SU-DHL-6 (cell line): ENCODE data around the gene NLRP8.

Experiments used
- H2AFZ ChIP-seq: fragments of 200-600 bp; sonication (generic); 2 replicates; pipeline ENCODE4 v1.6.1; 2014; ENCODE audit warnings: low read depth, mild to moderate bottlenecking, moderate library complexity, mixed read lengths, antibody characterized with exemption, low read length; ENCODE audit not compliant: severe bottlenecking
- H3F3A ChIP-seq: fragments of 200-600 bp; shearing (Covaris generic); 2 replicates; pipeline ENCODE4 v1.6.0; 2016; ENCODE audit warnings: antibody characterized with exemption, mild to moderate bottlenecking; ENCODE audit not compliant: insufficient read depth
- H3K27ac ChIP-seq: fragments of 200-600 bp; sonication (generic); 2 replicates; pipeline ENCODE4 v1.5.1; 2016; ENCODE audit warnings: low read depth, mild to moderate bottlenecking, low read length, moderate library complexity, mixed read lengths
- H3K27me3 ChIP-seq: fragments of 200-600 bp; sonication (generic), shearing (Covaris generic); 2 replicates; pipeline ENCODE4 v1.6.0; 2014; ENCODE audit warnings: mild to moderate bottlenecking, low read length
- H3K36me3 ChIP-seq: fragments of 200-600 bp; sonication (generic); 2 replicates; pipeline ENCODE4 v1.6.1; 2014; ENCODE audit warnings: mild to moderate bottlenecking, low read length, mixed read lengths
- H3K4me2 ChIP-seq: fragments of 300-600, 200-600 bp; shearing (Covaris generic), sonication (generic); 2 replicates; pipeline ENCODE4 v1.6.0; 2014; ENCODE audit warnings: low read length, low read depth, mild to moderate bottlenecking; ENCODE audit not compliant: poor library complexity, severe bottlenecking
- H3K4me3 ChIP-seq: fragments of 200-600 bp; sonication (generic); 2 replicates; pipeline ENCODE4 v1.5.1; 2014; ENCODE audit warnings: antibody characterized with exemption, low read length, mild to moderate bottlenecking, mixed read lengths; ENCODE audit not compliant: insufficient read depth, poor library complexity, severe bottlenecking
- H3K79me2 ChIP-seq: fragments of 200-600 bp; sonication (generic); 2 replicates; pipeline ENCODE4 v1.6.1; 2014; ENCODE audit warnings: mild to moderate bottlenecking, low read length, moderate library complexity; ENCODE audit not compliant: insufficient read depth
- H3K9ac ChIP-seq: fragments of 200-600 bp; sonication (generic); 2 replicates; pipeline ENCODE4 v1.7.0; 2014; ENCODE audit warnings: mild to moderate bottlenecking, low read length
- H3K9me2 ChIP-seq: fragments of 200-600 bp; sonication (generic); replicated peaks from 2 replicates; pipeline ENCODE4 v1.6.1; 2014; ENCODE audit warnings: low read length; ENCODE audit not compliant: insufficient read depth
- H3K9me3 ChIP-seq: fragments of 200-600 bp; sonication (generic); 2 replicates; pipeline ENCODE4 v1.6.1; 2014; ENCODE audit warnings: low read length, mixed read lengths; ENCODE audit not compliant: insufficient read depth
- H4K20me1 ChIP-seq: fragments of 200-600 bp; sonication (generic); 2 replicates; pipeline ENCODE4 v1.6.1; 2014; ENCODE audit warnings: low read depth, mild to moderate bottlenecking, antibody characterized with exemption, low read length, moderate library complexity, mixed read lengths
- CTCF ChIP-seq: fragments of 200-600 bp; sonication (generic); IDR thresholded peaks from one replicate; pipeline ENCODE4 v1.5.1; 2017; ENCODE audit warnings: antibody characterized with exemption, mild to moderate bottlenecking, low read length, moderate library complexity; ENCODE audit not compliant: insufficient read depth, poor library complexity, severe bottlenecking
- EZH2phosphoT487 ChIP-seq: fragments of 200-600 bp; sonication (generic), shearing (Covaris generic); conservative IDR thresholded peaks from 2 replicates; pipeline ENCODE4 v1.6.1; 2018; ENCODE audit warnings: mild to moderate bottlenecking, antibody characterized with exemption, low read length, moderate library complexity, mixed read lengths

The NLRP8 gene

DNA sequence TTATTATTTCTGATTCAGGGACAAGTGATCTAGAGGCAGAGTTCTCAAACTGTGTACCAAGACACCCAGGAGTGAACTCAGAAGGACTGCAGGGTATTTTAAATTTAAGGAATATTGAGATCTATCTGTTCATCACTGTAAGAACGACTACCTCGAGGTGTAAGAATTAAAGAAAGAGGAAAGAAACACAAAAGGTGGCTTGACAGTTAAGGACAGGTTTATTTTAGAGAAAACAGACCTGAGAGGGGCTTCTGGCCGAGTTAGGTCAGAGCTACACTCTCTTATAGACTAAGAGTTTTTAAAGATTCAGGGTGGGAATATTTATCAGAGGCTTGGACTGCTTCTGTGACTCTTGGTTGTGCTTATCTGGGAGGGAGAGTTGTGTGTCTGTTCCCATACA lies 26.4 kb downstream of the NLRP8 start:
- no peaks in the 10 kb centered on the region for H3K27me3 ChIP-seq
- no peaks in the 10 kb centered on the region for H4K20me1 ChIP-seq
- H3K9me2 ChIP-seq, result no peaks in the 10 kb centered on the region
- TF ChIP-seq CTCF (no peak), EZH2phosphoT487 (no peak)
- H3K36me3 ChIP-seq, result no peaks in the 10 kb centered on the region
- no peak overlapping the region for H3K4me3 ChIP-seq
- H3F3A ChIP-seq, result no peaks in the 10 kb centered on the region
- no peak overlapping the region for H3K27ac ChIP-seq
- no peak overlapping the region for H3K4me2 ChIP-seq
- no peaks in the 10 kb centered on the region for H3K79me2 ChIP-seq
- H2AFZ ChIP-seq, result no peak overlapping the region
- H3K9ac ChIP-seq, result no peak overlapping the region
- 0 out of 2 replicates have a peak, but pooled peaks cover 3% of the 10 kb centered on the region for H3K9me3 ChIP-seq

GRCh38 chr19:55980415-55980814 lies 32.8 kb downstream of the NLRP8 start:
- Histone ChIP-seq H4K20me1 (no peaks in the 10 kb centered on the region), H3K9me2 (no peaks in the 10 kb centered on the region), H3K9me3 (0 out of 2 replicates have a peak, but pooled peaks cover 4% of the 10 kb centered on the region), H3F3A (no peaks in the 10 kb centered on the region), H3K27me3 (no peaks in the 10 kb centered on the region), H3K79me2 (no peaks in the 10 kb centered on the region), H3K9ac (no peak overlapping the region), H2AFZ (no peak overlapping the region), H3K27ac (no peak overlapping the region), H3K4me3 (no peak overlapping the region), H3K36me3 (no peaks in the 10 kb centered on the region), H3K4me2 (no peak overlapping the region)
- TF ChIP-seq EZH2phosphoT487, result no peak

GRCh38 chr19:55985254-55985653 lies 37.6 kb downstream of the NLRP8 start:
- Histone ChIP-seq H4K20me1 (no peaks in the 10 kb centered on the region), H3K79me2 (no peaks in the 10 kb centered on the region), H2AFZ (no peak overlapping the region), H3K9me3 (no peaks in the 10 kb centered on the region), H3K4me3 (no peak overlapping the region), H3K4me2 (no peak overlapping the region), H3K27me3 (no peaks in the 10 kb centered on the region), H3F3A (no peaks in the 10 kb centered on the region), H3K9ac (no peak overlapping the region), H3K36me3 (no peaks in the 10 kb centered on the region), H3K27ac (no peak overlapping the region), H3K9me2 (no peaks in the 10 kb centered on the region)
- TF ChIP-seq CTCF (no peak), EZH2phosphoT487 (no peak)

DNA sequence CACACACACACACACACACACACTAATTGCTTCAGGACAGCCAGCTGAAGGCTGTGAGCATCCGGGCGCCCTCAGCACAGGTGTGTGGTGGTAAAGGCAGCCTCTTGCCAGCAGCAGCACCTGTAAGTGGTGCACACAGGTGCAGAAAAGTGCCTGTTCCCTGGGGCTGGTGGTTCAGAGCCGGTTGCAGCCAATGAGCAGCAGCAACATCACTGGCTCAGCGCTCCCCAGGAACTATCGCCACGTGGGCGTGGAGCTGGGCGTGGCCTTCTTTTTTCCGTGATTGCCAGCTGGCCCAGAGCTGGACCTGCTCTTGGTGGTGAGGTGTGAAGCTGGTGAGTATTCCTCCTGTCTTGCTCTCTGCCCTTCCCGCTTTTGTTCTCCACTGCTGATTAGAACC lies 38.9 kb downstream of the NLRP8 start, which contains the start of gene NLRP5:
Gene NLRP5 (plus strand): TSS at position 289 of the 400 bp plus-strand sequence.
- H3K9me2 ChIP-seq, result no peaks in the 10 kb centered on the region
- H3K27me3 ChIP-seq, result no peaks in the 10 kb centered on the region
- H3K36me3 ChIP-seq, result no peaks in the 10 kb centered on the region
- no peak within 1 kb of the TSS for H2AFZ ChIP-seq
- no peaks in the 10 kb centered on the region for H4K20me1 ChIP-seq
- H3F3A ChIP-seq, result no peaks in the 10 kb centered on the region
- no peak within 1 kb of the TSS for H3K27ac ChIP-seq
- TF ChIP-seq EZH2phosphoT487 (no peak), CTCF (no peak)
- H3K79me2 ChIP-seq, result no peaks in the 10 kb centered on the region
- no peak within 1 kb of the TSS for H3K4me3 ChIP-seq
- H3K4me2 ChIP-seq, result no peak within 1 kb of the TSS
- H3K9ac ChIP-seq, result no peak within 1 kb of the TSS
- H3K9me3 ChIP-seq, result no peaks in the 10 kb centered on the region
